Stimulated activated CD8-positive, alpha-beta memory T cell treated with anti-CD3 and anti-CD28 coated beads, Interleukin-4, amount 100 ng/mL, for 1 hour (primary cell): ENCODE results near the gene RBM42.

Experiments
- DNase-seq, 2 donors: peaks; one replicate each; pipeline ENCODE4 v3.0.0-alpha.2; 2020; ENCODE audit warnings: low read depth in 2 of 2, low spot score in 1 of 2

Gene RBM42

GRCh38 chr19:35619290-35619923, 9.4 kb upstream of the RBM42 start:
- DNase-seq: no peak

DNA sequence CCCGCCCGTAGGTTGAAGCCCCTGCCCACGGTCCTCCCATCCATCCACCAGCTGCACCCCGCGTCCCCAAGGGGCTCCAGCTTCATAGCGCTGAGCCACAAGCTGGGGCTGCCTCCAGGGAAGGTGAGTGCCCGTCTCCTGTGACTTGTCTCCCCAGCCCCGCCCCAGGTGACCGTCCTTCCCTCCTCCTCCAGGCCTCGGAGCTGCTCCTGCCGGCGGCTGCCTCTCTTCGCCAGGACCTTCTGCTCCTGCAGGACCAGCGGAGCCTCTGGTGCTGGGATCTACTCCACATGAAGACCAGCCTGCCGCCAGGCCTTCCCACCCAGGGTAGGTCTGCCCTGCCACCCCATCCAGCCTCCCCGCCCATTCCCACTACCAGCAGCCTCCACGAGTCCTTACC, 8.8 kb upstream of the RBM42 start:
- DNase-seq: no peak

GRCh38 chr19:35621708-35622107, 7.1 kb upstream of the RBM42 start:
- DNase-seq: no peak

GRCh38 chr19:35622750-35623149, 6.1 kb upstream of the RBM42 start:
- no peak for DNase-seq

DNA sequence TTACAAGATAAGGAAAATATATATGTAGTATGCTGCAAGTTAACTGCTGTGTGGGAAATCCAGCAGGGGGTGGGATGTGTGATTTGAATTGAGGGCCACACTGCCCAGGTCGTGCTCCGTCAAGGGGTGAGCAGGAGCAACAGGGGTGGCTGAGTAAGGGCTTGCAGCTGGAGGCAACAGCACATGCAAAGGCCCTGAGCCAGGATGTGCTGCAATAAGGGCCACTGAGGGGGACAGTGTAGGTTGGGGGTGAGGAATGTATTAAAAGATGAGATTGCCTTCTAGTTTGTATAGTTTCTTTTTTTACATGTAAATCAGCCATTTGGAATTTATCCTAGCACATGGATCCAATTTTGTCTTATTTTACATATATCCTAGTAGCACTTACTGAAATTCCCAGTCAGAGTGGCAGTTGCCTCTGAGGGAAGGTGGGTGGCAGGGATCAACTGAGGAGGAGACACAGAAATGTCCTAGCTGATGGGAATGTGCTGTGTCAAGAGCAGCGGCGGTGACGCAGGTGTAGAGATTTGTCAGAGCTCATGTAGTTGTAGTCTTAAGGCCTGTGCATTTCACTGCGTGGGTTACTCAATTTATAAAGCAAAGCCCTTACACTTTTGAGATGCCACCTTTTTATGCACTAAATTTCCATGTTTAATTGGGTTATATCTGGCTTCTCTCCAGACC, 5.4 kb upstream of the RBM42 start:
- no peak for DNase-seq

DNA sequence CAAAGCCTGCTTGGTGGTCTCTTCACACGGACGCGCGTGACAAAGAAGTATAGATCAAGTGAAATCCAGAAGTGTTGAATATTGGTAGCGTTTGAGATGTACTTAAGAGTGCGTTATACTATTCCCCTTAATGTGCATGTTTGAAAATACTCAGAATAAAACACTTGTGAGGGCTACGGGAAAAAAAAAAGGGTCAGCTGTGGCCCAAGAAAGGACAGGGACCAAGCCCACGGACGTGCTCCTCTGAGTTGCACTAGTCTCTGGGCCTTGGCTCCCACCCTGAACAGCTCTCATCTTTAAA, 622 bp upstream of the RBM42 start:
- no peak for DNase-seq

- DNase-seq: no peak
Measured at GRCh38 chr19:35629332-35629633, 447 bp downstream of the RBM42 start.

DNA sequence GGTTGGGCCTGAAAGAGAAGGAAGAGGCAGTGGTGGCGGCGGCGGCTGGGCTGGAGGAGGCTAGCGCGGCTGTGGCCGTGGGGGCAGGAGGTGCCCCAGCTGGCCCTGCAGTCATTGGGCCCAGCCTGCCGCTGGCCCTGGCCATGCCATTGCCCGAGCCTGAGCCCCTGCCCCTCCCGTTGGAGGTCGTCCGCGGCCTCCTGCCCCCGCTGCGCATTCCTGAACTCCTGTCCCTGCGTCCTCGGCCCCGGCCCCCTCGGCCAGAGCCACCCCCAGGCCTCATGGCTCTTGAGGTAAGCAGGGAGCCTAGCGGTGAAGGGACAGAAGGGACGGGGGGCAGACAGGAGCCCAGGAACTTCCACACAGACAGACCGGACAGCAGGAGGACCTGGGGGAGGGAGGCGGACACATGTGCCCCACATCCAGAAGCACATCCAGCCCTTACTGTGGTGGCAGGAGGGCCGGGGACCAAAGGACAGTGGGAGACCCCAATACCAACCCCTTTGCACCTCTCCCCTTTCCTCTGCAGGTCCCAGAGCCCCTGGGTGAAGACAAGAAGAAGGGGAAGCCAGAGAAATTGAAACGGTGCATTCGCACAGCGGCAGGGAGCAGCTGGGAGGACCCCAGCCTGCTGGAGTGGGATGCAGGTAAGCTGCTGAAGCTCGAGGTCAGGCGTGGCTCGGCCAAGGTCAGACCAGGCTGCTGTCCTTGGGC, 5.0 kb downstream of the RBM42 start:
- DNase-seq: no peak

- no peak for DNase-seq
Measured at GRCh38 chr19:35636651-35637050, 7.8 kb downstream of the RBM42 start.

DNA sequence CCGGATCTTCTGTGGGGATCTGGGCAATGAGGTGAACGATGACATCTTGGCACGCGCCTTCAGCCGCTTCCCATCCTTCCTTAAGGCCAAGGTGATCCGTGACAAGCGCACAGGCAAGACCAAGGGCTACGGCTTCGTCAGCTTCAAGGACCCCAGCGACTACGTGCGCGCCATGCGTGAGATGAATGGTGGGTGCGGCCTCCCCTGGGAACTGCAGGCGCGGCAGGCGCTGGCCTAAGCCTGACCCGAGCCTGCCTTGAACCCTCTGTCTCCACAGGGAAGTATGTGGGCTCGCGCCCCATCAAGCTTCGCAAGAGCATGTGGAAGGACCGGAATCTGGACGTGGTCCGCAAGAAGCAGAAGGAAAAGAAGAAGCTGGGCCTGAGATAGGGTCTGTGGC, 8.3 kb downstream of the RBM42 start:
- DNase-seq: no peak

GRCh38 chr19:35639321-35639639, 10.4 kb downstream of the RBM42 start:
- no peak for DNase-seq

- no peak for DNase-seq
Measured at GRCh38 chr19:35639863-35640262, 11.0 kb downstream of the RBM42 start.

DNA sequence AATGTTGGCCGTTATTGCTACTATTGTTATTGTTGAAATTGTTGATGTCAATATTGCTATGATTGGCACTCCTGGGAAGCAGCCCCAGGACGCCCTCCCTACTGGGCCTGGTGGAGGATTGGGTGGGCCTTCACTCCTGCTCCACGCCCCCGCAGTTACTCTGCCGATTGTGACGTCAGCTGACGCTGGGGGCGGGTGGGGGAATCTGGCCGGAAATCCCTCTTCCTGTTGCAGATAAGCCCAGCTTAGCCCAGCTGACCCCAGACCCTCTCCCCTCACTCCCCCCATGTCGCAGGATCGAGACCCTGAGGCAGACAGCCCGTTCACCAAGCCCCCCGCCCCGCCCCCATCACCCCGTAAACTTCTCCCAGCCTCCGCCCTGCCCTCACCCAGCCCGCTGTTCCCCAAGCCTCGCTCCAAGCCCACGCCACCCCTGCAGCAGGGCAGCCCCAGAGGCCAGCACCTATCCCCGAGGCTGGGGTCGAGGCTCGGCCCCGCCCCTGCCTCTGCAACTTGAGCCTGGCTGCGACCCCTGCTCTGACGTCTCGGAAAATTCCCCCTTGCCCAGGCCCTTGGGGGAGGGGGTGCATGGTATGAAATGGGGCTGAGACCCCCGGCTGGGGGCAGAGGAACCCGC, 12.8 kb downstream of the RBM42 start, which contains the start of gene ETV2:
ETV2 (plus strand) TSS at position 231 of the 637 bp plus-strand sequence. CDS start 716 bp downstream, outside the sequence.
- DNase-seq: no peak

GRCh38 chr19:35642312-35642711, 13.5 kb downstream of the RBM42 start:
- DNase-seq: no peak

- DNase-seq: no peak
Measured at GRCh38 chr19:35642798-35643254, 14.0 kb downstream of the RBM42 start.

GRCh38 chr19:35643255-35644205, 14.7 kb downstream of the RBM42 start:
- DNase-seq: peak; percentile 61 to 66

GRCh38 chr19:35644206-35644986, 15.6 kb downstream of the RBM42 start:
- peak; percentile 80 to 89 for DNase-seq

DNA sequence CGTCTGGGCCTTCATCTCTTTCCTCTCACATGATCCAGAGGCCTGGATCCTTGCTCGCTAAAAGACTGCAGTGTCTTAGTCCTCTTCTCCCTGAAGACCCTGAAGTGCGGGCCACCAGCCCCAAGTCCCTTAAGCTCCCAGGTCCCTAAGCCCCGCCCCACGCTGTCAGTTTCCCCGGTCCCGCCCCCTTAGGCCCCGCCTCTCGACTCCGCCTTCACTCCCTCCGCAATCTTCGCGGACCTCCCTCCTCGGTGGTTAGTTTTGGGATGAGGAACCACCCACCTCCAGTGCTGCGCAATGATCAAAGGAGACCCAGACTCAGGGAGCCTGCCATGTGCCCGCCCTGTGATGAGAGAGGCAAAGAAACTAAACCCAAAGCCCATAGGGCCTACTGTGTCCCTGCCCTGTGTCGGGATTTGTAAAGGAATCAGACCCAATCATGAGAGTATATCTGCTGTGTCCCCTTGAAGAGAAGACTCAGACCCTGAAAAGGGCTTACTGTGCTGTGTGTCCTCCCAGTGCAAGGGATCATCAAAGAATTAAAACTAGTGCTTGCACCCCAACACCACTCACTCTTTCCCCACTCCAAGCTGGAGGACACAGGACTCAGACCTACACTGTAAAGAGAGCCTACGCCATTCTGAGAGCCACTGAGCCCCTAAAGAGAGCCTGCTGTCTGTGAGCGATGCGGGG, 16.3 kb downstream of the RBM42 start:
- peak; percentile 23 to 49 for DNase-seq

DNA sequence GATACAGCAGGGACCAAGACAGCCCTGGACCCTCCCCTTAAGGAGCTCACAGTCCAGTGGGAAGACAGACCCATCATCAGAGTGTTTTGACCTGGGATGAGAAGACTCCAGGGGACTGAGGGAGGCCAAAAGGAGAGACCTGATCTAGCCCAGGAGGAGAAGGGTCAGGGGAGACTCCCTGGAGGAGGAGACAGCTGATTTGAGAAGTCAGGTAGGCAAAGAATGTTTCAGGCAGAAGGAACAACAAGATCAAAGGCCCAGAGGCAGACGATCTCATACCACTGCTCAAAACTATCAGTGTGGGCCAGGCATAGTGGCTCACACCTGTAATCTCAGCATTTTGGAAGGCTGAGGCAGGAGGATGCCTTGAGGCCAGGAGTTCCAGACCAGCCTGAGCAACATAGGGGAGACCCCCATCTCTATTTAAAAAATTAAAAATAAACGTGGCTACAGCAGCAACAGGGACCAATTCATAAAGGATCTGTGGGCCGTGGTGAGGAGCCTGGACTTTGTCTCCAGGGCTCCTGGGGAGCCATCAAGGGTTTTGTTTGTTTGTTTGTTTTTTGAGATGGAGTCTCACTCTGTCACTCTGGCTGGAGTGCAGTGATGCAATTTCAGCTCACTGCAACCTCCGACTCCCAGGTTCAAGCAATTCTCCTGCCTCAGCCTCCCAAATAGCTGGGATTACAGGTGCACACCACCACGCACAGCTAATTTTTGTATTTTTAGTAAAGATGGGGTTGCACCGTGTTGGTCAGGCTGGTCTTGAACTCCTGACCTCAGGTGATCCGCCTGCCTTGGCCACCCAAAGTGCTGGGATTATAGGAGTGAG, 17.1 kb downstream of the RBM42 start:
- DNase-seq: no peak
